Hepatocyte (in vitro differentiated cells): ENCODE results near the gene MLPH.

Experiments
- EZH2 ChIP-seq: fragments of 200-600 bp; sonication (generic); IDR thresholded peaks from 2 replicates; pipeline ENCODE4 v1.6.1; 2016; ENCODE audit warnings: antibody characterized with exemption, mild to moderate bottlenecking, borderline replicate concordance
- TF ChIP-seq, protein P1 (sequence below): fragments of 200-600 bp; sonication (generic); IDR thresholded peaks from 2 replicates; pipeline ENCODE4 v1.5.1; 2016; ENCODE audit warnings: antibody characterized with exemption, mild to moderate bottlenecking; ENCODE audit not compliant: poor library complexity

DNA sequence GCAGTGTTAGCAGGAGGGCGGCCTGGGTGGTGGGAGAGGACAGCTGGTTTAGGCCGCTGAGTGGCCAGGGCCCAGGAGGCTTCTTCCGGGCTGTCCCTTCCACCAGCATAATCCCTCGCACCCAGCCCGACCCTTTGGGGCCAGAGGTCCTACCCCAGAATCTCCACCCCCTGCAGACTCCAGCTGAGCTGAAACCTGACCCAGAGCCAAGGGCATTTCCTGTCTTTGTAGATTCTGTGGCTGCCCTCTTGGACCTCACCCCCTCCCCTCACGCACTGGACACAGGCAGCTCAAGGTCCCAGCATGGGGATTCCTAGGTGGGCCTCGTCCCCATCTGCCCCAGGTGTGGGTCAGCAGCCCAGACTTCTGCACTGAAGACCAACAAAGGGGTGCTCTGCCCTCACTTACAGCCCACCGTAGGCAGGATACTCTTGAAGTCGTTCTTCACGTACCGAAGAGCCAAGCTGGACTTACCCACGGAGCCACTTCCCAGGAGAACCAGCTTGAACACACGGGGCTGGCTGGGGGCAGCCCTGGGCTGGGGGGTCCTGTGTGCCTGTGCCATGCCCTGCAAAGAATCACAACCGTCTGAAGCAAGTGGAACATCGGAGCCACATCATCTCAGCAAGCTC lies 98.7 kb downstream of the MLPH start:
- TF ChIP-seq, protein P1, sequence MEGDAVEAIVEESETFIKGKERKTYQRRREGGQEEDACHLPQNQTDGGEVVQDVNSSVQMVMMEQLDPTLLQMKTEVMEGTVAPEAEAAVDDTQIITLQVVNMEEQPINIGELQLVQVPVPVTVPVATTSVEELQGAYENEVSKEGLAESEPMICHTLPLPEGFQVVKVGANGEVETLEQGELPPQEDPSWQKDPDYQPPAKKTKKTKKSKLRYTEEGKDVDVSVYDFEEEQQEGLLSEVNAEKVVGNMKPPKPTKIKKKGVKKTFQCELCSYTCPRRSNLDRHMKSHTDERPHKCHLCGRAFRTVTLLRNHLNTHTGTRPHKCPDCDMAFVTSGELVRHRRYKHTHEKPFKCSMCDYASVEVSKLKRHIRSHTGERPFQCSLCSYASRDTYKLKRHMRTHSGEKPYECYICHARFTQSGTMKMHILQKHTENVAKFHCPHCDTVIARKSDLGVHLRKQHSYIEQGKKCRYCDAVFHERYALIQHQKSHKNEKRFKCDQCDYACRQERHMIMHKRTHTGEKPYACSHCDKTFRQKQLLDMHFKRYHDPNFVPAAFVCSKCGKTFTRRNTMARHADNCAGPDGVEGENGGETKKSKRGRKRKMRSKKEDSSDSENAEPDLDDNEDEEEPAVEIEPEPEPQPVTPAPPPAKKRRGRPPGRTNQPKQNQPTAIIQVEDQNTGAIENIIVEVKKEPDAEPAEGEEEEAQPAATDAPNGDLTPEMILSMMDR = no peak
- no peak for TF ChIP-seq EZH2
